GM18511 (cell line): Measurements from ENCODE around the gene PRG2.

Source experiments
- ATAC-seq: cut with Tn5 transposase; IDR thresholded peaks from one replicate; pipeline ENCODE4 v1.9.1; 2021; ENCODE audit warnings: mild to moderate bottlenecking, moderate library complexity; ENCODE audit not compliant: unreplicated experiment

Gene PRG2, protein sequence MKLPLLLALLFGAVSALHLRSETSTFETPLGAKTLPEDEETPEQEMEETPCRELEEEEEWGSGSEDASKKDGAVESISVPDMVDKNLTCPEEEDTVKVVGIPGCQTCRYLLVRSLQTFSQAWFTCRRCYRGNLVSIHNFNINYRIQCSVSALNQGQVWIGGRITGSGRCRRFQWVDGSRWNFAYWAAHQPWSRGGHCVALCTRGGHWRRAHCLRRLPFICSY

GRCh38 chr11:57390535-57390934 is at the start of gene PRG2:
PRG2 (minus strand) TSS chr11:57390650; CDS start chr11:57389944, 706 bp downstream.
- ATAC-seq: no peak

DNA sequence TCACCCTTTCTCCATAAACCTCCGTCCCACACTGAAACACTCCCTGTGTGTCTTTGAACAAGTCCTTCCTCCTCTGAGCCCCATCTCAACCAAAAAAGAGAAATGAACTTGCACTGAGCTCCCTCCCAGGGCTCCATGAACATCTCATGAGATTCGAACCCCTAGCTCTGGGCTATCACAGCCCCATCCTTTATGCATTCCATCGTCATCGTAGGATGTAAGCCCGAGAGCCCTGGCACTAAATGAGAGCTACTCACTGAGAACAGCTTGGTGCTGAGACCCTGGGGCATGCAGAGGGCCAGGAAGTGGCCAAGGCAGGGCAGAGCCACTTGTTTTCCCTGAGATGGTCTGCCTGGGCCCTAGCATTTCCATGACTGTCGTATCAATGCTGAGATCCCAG is 49.3 kb upstream of the PRG2 start:
- no peak for ATAC-seq

DNA sequence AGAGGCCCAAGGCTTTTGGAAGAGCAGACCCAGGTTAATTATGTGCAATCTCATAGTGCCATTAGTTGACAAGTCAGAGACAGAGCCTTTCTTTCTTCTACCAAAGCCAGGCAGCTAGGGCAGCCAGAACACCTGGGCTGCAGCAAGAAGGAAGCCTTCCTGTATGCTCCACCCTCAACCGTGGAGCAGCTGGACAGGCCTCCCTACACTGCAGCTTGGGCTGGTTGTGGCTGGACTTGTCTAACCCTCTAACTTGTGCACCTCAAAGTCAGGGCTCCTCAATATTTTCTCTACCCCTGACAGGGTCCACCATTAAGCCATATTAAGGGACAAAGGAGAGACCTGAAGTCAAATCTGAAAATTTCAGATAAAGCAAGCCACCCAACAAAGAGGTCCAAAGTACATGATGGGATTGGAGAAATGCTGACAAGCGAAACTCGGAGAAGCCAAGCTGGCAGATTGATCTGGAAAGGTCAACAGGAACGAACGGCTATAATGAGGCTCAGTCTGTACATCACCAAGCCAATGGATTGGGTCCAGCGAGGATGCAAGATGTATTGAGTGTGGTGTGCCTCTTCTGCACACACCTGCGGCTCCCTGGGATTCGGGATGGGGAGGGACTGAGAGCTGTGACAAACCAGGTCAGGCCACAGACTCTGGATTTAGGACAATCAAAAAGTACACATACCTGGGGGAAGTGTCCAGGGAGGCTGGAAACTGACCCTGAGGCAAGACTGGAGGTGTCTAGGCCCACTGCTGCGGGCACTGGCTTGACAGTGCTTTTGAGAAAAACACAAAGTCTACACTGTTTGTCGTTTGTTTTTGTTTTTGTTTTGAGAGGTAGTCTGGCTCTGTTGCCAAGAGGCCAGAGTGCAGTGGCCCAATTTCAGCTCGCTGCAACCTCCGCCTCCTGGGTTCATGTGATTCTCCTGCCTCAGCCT is 48.2 kb upstream of the PRG2 start:
- no peak for ATAC-seq

DNA sequence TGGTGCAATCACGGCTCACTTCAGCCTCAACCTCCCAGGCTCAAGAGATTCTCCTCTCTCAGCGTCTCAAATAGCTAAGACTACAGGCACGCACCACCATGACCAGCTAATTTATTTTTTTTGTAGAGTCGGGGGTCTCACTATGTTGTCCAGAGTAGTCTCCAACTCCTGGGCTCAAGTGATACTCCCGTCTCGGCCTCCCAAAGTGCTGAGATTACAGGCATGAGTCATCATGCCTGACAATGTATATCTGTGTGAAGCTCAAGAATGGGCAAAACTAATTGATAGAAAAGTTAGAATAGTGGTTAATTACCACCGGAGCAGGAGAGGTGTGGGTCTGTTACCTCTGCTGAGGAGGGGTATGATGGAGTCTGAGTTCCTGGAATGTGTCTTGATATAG is 45.6 kb upstream of the PRG2 start:
- no peak for ATAC-seq

- ATAC-seq: no peak
These were observed 44.4 kb upstream of the PRG2 start for GRCh38 chr11:57434640-57435546.

DNA sequence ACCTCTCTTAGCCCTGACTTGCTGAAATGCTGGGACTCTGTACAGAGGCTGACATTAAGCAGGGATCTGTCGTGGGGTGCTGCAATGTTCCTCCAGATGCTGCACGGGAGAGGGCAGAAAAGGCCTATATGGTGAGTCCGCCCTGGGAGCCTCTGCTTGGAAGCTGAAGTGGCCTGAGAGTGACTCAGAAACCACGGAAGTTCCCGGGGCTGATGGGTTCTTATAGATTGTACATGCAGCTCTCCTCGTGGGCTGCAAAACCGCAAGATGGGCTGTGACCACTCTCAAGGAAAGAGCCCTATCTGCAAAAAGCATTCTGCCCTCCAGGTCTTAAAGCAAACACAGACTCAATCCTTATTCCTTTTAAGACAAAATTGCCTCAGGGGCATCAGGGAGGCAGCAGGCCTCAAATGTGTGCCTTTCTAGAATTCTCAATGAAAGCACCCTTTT is 42.3 kb upstream of the PRG2 start:
- peak; percentile 72 for ATAC-seq

DNA sequence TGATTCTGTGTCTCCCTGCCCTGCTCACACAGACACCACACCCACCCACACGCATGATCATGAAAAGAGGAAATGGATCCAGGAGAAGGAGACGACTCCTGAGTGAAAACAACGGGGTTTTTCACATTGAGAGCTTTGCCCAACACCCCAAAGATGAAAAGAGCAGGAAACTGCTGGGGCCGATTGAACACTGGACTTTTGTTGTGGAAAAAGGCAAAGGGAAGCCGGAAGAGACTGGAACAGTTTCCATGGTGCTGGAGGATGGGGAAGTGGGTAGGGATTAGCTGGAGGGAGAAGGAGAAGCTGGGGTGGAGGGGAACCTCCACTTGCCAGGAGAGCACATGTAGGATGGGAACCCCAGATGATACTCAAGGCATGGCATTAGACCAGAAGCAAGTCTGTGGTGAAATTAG is 41.7 kb upstream of the PRG2 start:
- ATAC-seq: peak; percentile 9

DNA sequence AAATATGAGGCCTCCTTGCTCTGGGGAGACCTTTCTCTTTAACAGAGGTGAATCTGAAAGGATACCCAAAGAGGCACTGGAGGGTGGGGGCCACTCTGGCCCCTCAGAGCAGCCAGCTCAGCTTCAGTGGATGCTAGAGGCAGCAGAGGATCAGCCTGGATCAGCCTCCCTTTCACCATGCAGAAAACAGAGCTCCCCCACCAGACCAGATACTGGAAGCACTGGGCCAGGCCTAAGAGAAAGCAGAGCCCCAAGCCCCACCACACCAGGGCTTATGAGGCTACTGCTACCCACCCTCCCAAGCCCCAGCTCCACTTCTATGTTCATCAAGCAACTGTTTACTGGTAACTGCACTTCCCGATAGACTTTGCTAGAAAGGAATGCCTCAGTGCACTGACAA is 40.5 kb upstream of the PRG2 start:
- no peak for ATAC-seq

DNA sequence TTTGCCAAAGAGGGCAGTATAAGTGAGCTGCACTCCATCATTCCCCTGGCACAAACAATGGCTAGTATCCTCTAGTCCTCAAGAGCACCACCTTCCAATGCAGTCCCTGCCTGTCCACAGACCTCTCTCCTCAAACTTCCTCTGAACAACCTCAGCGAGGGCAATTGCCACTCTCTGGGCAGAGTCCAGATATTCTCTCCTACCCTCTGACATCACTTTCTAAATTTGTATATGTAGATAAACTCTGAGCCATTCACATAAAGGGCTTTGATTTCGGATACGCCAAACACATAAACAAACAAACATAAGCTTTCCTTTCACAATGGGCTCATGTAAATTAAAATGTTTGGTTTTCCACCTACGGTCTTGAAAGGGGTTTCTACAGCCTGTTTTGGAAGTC is 39.5 kb upstream of the PRG2 start:
- ATAC-seq: no peak

DNA sequence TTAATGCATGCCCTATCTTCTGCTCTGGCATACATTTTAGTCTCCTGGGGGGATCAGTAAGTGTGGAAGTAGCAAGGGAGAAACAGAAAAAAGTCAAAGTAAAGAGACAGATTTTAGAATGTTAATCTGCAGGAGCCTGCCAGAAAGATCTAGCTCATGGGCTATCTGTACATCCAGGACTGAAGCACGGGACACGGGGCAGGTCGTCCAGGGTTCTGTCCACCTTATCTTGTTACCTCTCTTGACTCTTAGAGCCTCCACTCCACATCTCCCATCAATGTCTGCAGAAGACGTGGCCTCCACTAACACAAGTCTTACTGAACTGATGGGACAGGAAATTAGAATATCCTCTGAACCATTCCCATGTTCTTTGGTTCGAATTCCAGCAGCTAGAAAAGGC is 38.2 kb upstream of the PRG2 start:
- no peak for ATAC-seq

- ATAC-seq: no peak
These were observed 37.3 kb upstream of the PRG2 start for GRCh38 chr11:57427727-57428082.

DNA sequence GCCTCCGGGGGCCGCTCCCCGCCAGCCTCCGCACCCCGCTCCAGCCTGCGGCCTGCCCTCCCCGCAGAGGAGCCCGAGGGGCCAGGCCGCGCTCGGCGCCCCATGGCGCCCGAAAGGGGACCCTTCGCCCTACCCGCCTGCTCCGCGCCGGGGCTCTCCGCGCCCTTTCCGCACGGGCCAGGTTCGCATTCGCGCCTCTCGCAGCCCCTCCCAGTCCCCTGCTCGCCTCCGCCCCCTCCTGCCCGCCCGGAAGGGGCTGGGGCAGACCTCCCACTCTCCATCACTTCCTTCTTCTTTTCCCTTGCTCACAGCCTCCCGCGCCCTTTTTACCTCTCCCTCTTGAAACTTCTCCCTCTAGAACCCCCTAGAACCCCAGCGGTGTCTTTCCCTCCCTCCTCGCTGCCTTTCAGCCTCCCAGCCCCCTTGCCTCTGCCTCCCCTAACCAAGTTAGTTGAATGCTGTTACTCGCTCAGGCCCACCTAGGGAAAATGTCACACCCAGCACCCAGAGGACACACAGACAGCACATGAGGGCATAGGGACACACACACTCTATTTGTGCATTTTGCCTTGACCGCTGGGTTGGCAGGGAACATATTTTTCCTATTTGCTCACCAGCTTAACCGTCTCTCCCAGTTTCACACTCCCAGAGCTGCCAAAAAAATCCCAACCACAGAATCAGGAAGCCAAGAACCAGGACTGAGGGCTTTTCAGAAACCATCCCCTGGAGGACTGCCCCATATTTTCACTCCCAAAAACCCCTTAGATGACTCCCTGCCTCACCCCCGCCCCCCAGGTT is 36.7 kb upstream of the PRG2 start, which contains the start of gene SLC43A3:
Gene SLC43A3, minus strand, starts transcription at position 193 of the 798 bp plus-strand sequence. CDS start 949 bp downstream, outside the sequence.
- peak; percentile 68 for ATAC-seq

DNA sequence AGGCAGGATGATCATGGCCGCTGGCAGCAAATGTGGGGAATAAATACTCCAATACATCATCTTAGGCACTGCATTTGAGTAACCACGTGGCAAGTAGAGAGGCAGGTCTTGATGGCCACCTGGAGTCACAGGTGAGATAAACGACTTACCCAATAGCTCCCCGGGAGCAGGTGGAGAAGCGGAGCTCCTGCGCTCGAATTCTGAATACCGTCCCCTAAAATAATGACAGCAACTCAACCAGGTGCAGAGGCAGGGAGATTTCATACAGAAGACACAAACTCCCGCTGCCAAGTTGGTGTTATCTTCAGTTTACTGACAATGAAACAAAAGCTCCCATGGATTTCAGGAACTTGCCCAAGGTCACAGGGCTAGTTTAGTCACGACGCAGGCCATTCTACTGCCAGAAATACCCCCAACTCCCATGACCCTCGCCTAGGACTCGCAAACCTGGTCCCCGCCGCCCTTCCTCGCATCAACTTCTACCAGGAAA is 36.0 kb upstream of the PRG2 start:
- peak; percentile 2 for ATAC-seq

- no peak for ATAC-seq
These were observed 35.4 kb upstream of the PRG2 start for GRCh38 chr11:57425565-57426438.

DNA sequence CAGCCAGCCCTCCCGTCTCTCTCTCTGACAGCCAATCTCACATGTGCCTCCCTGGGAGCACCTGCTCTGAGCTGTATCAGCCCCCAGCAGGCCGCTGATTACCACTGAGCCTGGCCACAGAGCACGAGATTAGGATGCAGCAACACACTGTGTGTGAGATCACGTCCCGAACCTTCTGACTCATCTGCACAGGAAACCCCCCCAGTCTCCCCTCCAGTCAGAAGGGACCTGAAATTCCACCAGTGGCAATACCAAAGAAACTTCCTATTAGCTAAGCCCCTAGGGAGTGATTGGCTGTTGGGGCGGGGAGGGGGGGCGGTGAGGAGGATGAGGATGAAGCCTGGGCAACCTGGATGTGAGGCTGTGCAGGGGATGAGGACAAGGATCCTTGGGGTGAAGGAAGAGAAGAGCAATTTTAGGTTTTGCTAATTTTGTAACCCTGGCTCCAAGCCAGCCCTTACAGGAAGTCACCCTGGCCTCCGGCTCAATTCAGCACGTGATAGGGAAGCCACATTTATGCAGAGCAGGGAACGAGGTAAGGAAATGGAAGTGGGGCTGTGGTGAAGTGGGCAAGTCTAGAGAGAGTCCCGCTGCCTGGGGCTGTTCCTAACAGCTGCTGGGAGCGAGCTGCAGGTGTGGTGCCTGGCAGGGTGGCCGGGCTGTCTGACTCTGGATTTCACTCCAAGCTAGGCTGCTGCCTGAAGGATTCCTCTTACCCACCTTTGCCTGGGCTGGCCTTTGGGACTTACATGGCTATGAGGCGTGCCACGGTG is 34.5 kb upstream of the PRG2 start:
- ATAC-seq: peak; percentile 91

GRCh38 chr11:57424137-57424791 is 33.8 kb upstream of the PRG2 start:
- ATAC-seq: no peak

DNA sequence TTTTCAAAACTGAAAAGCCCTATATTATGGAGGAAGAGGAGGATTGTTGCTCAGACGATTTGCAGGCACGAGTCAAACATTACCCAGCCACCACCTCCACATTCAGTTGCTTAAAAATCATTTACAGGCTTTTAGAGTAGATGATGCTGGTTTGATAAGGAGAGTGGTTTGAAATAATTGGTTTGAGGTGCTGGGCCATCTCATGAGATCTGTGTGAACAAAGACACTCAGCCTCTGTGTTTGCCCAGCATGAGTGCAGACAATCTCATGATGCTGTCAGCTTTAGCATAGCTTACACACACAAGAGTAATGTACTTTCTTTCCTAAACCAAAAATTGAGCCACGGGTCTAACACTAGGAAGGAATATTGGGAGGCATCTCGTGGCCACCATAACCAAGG is 32.2 kb upstream of the PRG2 start:
- ATAC-seq: no peak

- ATAC-seq: no peak
These were observed 31.4 kb upstream of the PRG2 start for GRCh38 chr11:57421805-57422204.
